ENCODE measurements around the gene WDPCP.

WDPCP gene

DNA sequence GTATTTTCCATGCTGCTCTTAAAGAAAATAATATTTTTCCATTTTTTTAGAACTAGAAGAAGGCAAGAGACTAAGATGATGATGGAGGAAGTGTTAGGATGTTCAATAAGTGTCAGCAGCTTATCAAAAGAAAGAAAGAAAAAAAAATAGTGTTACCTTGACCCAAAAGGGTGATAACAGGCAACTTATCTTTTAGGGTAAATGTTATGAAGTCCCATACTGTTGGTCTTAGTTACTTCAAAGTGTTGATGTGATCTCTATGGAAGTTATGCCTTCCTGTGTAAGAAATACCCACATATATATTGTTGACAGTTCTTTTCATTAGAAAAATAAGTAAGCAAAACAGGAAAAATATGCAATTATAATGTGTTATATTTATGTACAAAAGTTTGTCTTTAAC is 394.1 kb downstream of the WDPCP start:
- TF ChIP-seq, protein P1, sequence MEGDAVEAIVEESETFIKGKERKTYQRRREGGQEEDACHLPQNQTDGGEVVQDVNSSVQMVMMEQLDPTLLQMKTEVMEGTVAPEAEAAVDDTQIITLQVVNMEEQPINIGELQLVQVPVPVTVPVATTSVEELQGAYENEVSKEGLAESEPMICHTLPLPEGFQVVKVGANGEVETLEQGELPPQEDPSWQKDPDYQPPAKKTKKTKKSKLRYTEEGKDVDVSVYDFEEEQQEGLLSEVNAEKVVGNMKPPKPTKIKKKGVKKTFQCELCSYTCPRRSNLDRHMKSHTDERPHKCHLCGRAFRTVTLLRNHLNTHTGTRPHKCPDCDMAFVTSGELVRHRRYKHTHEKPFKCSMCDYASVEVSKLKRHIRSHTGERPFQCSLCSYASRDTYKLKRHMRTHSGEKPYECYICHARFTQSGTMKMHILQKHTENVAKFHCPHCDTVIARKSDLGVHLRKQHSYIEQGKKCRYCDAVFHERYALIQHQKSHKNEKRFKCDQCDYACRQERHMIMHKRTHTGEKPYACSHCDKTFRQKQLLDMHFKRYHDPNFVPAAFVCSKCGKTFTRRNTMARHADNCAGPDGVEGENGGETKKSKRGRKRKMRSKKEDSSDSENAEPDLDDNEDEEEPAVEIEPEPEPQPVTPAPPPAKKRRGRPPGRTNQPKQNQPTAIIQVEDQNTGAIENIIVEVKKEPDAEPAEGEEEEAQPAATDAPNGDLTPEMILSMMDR (IDR thresholded peaks at IDR 0.05; ENCODE audit: low read depth, low read length, missing control alignments), result no peak
- no peak for DNase-seq (ENCODE audit: low read depth)
- in situ Hi-C loops (cut with HindIII; ENCODE audit: low sequenced_read_pairs), result no loop called here
- no peak overlapping the region for H3K4me3 ChIP-seq (ENCODE audit: low read depth, low read length)

DNA sequence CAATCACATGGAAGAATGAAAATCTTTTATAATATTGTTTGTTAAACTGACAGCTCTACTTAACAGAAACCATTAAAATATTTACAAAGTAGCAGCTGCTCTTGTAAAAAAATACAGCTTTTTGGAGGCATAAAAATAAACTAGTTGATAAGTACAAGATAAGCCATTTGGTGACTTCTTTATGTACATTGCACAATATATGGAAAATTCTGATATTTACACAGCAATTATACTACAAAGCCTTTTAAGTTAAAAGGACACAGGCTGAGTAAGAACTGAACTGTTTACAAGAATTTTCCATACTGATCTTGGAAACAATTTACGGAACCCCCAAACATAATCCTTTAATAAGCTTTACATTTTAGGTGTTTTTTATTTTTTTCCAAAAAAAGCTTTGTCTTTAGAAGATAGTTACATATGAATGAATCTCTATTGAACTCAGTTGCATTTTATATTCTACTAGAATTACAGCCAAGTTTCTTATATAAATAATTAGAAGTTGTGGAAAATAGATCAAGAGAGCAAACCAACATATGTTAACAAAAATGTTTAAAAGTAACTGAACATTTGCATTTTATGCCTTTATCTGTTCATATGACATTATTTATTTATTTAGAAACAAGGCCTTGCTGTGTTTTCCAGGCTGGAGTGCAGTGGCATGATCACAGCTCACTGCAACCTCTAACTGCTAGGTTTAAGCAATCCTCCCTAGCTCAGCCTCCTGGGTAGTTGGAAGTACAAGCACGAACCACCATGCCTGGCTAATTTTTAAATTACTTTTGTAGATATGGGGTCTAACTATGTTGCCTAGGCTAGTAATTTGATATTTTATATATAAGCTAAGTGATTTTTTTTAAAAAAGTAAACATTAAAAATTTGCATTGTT is 395.1 kb downstream of the WDPCP start:
- in situ Hi-C loops (cut with HindIII; ENCODE audit: low sequenced_read_pairs), result no loop called here
- DNase-seq (ENCODE audit: low read depth), result no peak
- TF ChIP-seq, protein P1 (IDR thresholded peaks at IDR 0.05; ENCODE audit: low read depth, low read length, missing control alignments), result no peak
- H3K4me3 ChIP-seq (ENCODE audit: low read depth, low read length), result no peak overlapping the region

DNA sequence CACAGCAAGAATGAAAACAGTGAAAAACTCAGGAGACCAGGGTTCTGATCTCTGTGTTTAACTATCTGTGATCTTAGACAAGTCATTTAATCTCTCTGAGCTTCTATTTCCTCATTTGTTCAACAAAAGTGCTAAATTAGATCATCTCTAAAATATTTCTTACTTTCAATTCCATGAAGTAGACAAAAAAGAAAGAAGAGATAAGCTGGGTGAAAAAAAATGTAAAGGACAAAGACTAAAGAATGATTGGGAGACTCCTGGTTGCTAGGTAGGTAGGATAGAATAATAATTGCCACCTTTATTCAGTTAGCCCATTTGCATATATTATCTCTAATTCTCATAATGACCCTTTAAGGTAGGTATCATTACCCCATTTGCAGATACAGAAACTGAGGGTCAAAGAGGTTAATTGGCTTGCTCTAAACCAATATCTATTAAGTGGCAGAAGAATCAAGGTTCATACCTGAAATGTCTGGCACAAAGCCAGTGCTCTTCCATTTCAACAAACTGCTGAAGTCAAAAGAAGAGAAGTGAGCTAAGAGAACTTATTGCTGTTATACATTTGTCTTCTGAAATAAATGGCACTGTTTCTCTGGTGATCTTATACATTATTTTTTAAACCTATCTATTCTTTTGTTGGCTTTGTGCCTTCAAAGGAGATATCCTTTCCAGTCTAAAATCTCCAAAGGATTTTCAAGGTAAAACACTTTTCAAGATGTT is 395.9 kb downstream of the WDPCP start:
- TF ChIP-seq, protein P1 (IDR thresholded peaks at IDR 0.05; ENCODE audit: low read depth, low read length, missing control alignments), result no peak
- H3K4me3 ChIP-seq (ENCODE audit: low read depth, low read length), result no peak overlapping the region
- no peak for DNase-seq (ENCODE audit: low read depth)
- in situ Hi-C loops (cut with HindIII; ENCODE audit: low sequenced_read_pairs), result no loop called here

DNA sequence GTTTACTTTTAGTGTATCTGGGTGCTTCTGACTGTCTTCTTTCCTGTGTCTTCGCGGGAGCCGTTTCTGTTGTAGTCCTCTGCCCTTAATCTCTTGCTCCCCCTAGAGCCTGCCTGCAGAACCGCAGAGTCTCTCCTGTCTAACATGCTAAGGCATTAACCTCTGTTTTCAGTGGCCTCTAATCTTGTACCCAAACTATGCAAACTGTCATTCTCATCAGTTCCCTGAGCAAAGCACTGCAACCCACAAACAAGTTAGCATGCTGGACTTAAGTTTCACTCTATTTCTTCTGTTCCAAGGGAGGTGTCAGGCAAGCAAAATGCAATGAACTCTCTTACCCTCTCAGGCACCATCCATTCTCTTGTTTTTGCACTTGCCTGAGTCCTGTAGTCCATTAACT is 399.3 kb downstream of the WDPCP start:
- in situ Hi-C loops (cut with HindIII; ENCODE audit: low sequenced_read_pairs), result no loop called here
- no peak overlapping the region for H3K4me3 ChIP-seq (ENCODE audit: low read depth, low read length)
- no peak for DNase-seq (ENCODE audit: low read depth)
- TF ChIP-seq, protein P1 (IDR thresholded peaks at IDR 0.05; ENCODE audit: low read depth, low read length, missing control alignments), result peak; percentile 81

DNA sequence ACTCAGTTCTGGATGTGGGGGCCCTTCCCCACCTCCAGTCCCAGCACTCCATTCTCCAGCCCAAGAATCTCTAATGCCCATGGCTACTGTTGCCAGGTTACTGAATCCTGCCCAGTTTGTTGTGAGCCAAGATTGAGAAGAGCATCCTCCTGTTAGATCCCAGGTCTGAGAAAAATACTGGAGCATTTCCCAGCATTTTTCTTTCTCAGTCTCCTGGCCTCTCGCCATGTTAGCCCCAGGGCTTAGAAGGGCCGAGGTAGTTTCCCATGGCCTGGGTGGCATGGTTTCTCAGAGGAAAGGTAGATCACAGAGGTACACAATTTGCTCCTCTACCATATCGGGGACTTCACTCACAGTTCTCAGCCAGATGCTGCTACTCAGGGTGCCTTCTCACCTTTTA is 401.9 kb downstream of the WDPCP start:
- TF ChIP-seq, protein P1 (IDR thresholded peaks at IDR 0.05; ENCODE audit: low read depth, low read length, missing control alignments), result no peak
- no peak overlapping the region for H3K4me3 ChIP-seq (ENCODE audit: low read depth, low read length)
- DNase-seq (ENCODE audit: low read depth), result no peak
- in situ Hi-C loops (cut with HindIII; ENCODE audit: low sequenced_read_pairs), result no loop called here

DNA sequence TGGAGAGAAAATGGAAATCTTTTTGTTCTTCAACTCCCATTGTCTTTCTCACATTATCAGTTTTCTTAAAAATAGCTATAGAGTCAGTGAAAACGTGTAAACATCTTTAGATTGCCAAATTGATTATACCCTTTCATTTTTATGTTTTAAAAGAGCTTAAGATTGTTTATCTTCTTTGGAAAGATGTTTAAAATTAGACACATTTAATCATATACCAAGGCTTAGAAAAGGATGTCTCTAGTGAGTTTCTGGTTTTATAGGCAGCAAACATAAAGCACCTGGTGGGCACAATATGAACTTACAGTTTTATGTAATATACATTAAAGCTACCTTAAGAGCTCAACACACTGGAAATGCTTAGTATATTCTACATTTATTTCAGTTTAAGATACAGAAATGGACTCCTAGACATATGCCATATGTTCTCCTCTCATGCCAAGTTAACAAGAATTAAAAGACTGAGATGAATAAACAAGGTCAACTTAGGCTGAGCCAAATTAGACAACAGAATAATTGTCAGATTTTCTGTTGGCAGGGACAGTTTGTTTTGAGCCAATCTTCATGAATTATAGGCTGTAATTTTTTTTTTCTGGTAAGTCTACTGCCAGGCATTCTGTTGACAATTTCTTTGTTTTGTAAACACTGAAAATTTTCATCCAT is 425.0 kb downstream of the WDPCP start:
- in situ Hi-C loops (cut with HindIII; ENCODE audit: low sequenced_read_pairs), result no loop called here

More for the DNA sequence above, 425.0 kb downstream of the WDPCP start:
- no peak for DNase-seq (ENCODE audit: low read depth)
- TF ChIP-seq, protein P1 (IDR thresholded peaks at IDR 0.05; ENCODE audit: low read depth, low read length, missing control alignments), result no peak
- no peak overlapping the region for H3K4me3 ChIP-seq (ENCODE audit: low read depth, low read length)
